Esophagus muscularis mucosa (tissue), 4 donors: ENCODE results near the gene KCTD14. TPM values are rescaled to one million over a fixed set of nuclear protein-coding genes. Genes with fewer than 3 reads are reported as not detected.
"Not testable (repeated sequence)": the region's sequence is repeated elsewhere in the genome, so short reads cannot be mapped to it uniquely, and the experiment has no call there.

ENCODE experiments used
- DNase-seq: peaks from one replicate; pipeline ENCODE4 v3.0.0-alpha.2; 2017; ENCODE audit errors: extremely low spot score
- H3K27ac ChIP-seq, 4 donors: fragments of 200-600 bp; sonication (generic); replicated peaks in 1 of 4; 1 replicate in 3 of 4; 2 replicates in 1 of 4; pipeline ENCODE4 v1.5.1; 2016 to 2019; ENCODE audit warnings: mild to moderate bottlenecking in 1 of 4
- H3K27me3 ChIP-seq, 4 donors: fragments of 200-600 bp; sonication (generic); one replicate each; pipeline versions ENCODE4 v1.5.1 to v1.6.0; 2016 to 2019
- H3K36me3 ChIP-seq, 4 donors: fragments of 200-600 bp; sonication (generic); one replicate each; pipeline ENCODE4 v1.5.1; 2016 to 2019
- H3K4me1 ChIP-seq, 4 donors: fragments of 200-600 bp; sonication (generic); one replicate each; pipeline ENCODE4 v1.5.1; 2016 to 2019
- H3K4me3 ChIP-seq, 4 donors: fragments of 200-600 bp; sonication (generic); 1 replicate in 2 of 4; 2 replicates in 2 of 4; pipeline ENCODE4 v1.5.1; 2016 to 2019; ENCODE audit warnings: mild to moderate bottlenecking in 4 of 4, moderate library complexity in 1 of 4
- H3K9me3 ChIP-seq, 4 donors: fragments of 200-600 bp; sonication (generic); 1 replicate in 3 of 4; 2 replicates in 1 of 4; pipeline ENCODE4 v1.5.1; 2016 to 2019
- EP300 ChIP-seq: sonication (generic); formaldehyde crosslinking; IDR thresholded peaks from one replicate; pipeline ENCODE4 v1.6.1; 2017; ENCODE audit warnings: antibody characterized with exemption
- POLR2A ChIP-seq: fragments of 450-650 bp; IDR thresholded peaks from one replicate; pipeline ENCODE4 v1.6.1; 2017; ENCODE audit warnings: antibody characterized with exemption, moderate library complexity, mild to moderate bottlenecking, low read depth
- POLR2AphosphoS5 ChIP-seq, 2 donors: sonication (generic); formaldehyde crosslinking; IDR thresholded peaks; one replicate each; pipeline ENCODE4 v1.6.1; 2017; ENCODE audit warnings: antibody characterized with exemption in 2 of 2
- WGBS: methylation state at CpG from one replicate; pipeline ENCODE4 v1.1.5; 2018; 5-methylcytosine and 5-hydroxymethylcytosine counted together
- intact Hi-C: fragments of 100-400 bp; cut with DNase I; formaldehyde crosslinking; loops from one replicate; pipeline ENCODE4 v1.15.1; 2023
- total RNA-seq, 4 donors: library from RNA; depleted of rRNA; stranded (reverse); fragments of >200 nt; gene quantifications; one replicate each; pipeline versions ENCODE4 v1.1.0 to v1.2.1, GENCODE V29; 2016
- TF ChIP-seq, protein P1 (sequence below), 3 experiments: fragments of 200-600 bp in 2 of 3; fragments of 450-650 bp in 1 of 3; sonication (generic) in 2 of 3; IDR thresholded peaks; one replicate each; pipeline ENCODE4 v1.5.1; 2017 to 2019; ENCODE audit warnings: antibody characterized with exemption in 3 of 3, mild to moderate bottlenecking in 2 of 3, moderate library complexity in 1 of 3

Gene KCTD14
- total RNA-seq, 4 donors from 2014 or later = 0.83 to 2.6 (median 1.3) TPM

- Histone ChIP-seq H3K27me3 (no peaks in the 10 kb centered on the region), H3K36me3 (no peaks in the 10 kb centered on the region), H3K4me3 (no peak overlapping the region), H3K4me1 (peaks cover 7 to 9% (median 8%) of the 10 kb centered on the region in 4 donors), H3K9me3 (no peaks in the 10 kb centered on the region), H3K27ac (no peak overlapping the region)
- 97% methylated on average over 8 of the region's 8 CpGs for WGBS
- TF ChIP-seq EP300 (no peak), POLR2A (no peak), POLR2AphosphoS5 (IDR thresholded peaks at IDR 0.05) (no peak)
- TF ChIP-seq, protein P1, sequence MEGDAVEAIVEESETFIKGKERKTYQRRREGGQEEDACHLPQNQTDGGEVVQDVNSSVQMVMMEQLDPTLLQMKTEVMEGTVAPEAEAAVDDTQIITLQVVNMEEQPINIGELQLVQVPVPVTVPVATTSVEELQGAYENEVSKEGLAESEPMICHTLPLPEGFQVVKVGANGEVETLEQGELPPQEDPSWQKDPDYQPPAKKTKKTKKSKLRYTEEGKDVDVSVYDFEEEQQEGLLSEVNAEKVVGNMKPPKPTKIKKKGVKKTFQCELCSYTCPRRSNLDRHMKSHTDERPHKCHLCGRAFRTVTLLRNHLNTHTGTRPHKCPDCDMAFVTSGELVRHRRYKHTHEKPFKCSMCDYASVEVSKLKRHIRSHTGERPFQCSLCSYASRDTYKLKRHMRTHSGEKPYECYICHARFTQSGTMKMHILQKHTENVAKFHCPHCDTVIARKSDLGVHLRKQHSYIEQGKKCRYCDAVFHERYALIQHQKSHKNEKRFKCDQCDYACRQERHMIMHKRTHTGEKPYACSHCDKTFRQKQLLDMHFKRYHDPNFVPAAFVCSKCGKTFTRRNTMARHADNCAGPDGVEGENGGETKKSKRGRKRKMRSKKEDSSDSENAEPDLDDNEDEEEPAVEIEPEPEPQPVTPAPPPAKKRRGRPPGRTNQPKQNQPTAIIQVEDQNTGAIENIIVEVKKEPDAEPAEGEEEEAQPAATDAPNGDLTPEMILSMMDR (IDR thresholded peaks at IDR 0.05) = no peak
- no peak for DNase-seq
- intact Hi-C loops = no loop called here
Observed at GRCh38 chr11:78060533-78060932, 37.5 kb upstream of the KCTD14 start.

DNA sequence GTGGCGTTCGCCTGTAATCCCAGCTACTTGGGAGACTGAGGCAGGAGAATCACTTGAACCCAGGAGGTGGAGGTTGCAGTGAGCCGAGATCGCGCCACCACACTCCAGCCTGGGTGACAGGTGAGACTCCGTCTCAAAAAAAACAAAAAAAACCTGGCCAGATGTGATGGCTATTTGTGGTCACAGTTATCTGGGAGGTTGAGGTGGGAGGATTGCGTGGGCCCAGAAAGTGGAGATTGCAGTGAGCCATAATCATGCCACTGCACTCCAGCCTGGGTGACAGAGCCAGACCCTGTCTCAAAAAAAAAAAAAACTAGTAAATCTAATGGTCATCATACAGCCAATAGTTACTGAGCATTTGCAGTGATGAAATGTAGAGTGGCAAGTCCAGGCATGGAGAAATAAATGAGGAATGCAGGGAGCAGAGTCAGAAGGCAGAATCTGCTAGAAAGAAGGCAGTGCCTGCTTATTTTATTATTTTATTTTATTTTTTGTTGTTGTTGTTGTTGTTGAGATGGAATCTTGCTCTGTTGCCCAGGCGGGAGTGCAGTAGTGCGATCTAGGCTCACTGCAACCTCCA, 36.8 kb upstream of the KCTD14 start:
- H3K36me3 ChIP-seq, H3K27me3 ChIP-seq, intact Hi-C loops, H3K27ac ChIP-seq, H3K9me3 ChIP-seq, H3K4me3 ChIP-seq, DNase-seq, H3K4me1 ChIP-seq: not testable (repeated sequence)
- WGBS = 95% methylated on average over 9 of the region's 9 CpGs

DNA sequence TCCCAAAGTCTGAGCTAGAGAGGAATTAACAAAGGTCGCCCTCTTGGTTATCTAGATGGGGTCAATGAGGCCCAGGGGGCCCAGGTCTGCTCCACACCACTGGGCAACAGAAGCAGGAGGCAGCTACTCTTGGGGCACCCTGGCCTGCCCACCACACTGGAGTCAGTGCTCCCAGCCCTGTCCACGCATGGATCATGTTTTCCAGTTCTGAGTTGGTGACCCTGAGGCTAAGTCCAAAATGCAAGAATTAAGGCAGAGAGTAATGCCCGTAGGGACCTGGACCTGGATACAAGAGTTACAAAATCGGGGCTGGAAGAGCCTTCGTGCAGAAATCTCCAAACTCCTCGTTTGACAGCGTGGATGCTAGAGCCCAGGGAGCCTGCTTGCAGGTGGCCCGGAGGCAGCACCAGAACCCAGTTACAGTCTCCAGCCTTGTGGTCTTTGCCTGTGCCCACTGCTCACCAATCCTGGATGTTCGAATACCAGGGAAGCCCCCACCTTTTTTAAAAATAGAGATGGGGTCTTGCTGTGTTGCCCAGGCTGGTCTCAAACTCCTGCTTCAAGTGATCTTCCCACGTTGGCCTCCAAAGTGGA, 34.5 kb upstream of the KCTD14 start:
- intact Hi-C loops = no loop called here
- Histone ChIP-seq H3K27ac (no peak overlapping the region), H3K36me3 (no peaks in the 10 kb centered on the region), H3K4me1 (peaks cover 7 to 9% (median 8%) of the 10 kb centered on the region in 4 donors), H3K27me3 (no peaks in the 10 kb centered on the region), H3K4me3 (no peak overlapping the region), H3K9me3 (no peaks in the 10 kb centered on the region)
- TF ChIP-seq EP300 (no peak), POLR2AphosphoS5 (IDR thresholded peaks at IDR 0.05) (no peak), POLR2A (no peak)
- TF ChIP-seq, protein P1 (IDR thresholded peaks at IDR 0.05) = no peak
- DNase-seq = no peak
- WGBS = 93% methylated on average over 7 of the region's 10 CpGs

DNA sequence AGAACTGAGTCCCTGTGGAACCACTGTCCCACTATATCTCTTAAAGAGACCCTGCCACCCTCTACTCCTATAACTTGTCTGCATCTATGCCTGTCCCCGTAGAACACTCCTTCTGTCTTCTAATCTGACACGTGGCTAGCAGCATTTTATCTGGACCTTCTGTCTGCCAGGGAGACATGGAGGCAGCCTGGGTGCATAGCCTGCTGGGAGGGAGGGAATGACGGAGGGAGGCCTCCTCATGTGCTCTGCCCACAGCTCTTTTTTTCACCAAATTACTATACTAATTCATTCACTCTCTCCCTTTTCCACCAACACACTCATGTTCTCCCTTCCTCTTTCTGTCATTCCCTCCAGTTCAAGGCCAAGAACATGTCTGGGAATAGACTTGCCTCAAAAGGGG, 33.0 kb upstream of the KCTD14 start:
- intact Hi-C loops = no loop called here
- TF ChIP-seq POLR2A (no peak), POLR2AphosphoS5 (IDR thresholded peaks at IDR 0.05) (no peak), EP300 (no peak)
- TF ChIP-seq, protein P1 (IDR thresholded peaks at IDR 0.05) = no peak
- no peaks in the 10 kb centered on the region for H3K36me3 ChIP-seq
- DNase-seq = no peak
- H3K4me1 ChIP-seq = peaks cover 0 to 5% (median 3%) of the 10 kb centered on the region in 4 donors
- no peak overlapping the region for H3K4me3 ChIP-seq
- H3K27me3 ChIP-seq = no peaks in the 10 kb centered on the region
- no peak overlapping the region for H3K27ac ChIP-seq
- H3K9me3 ChIP-seq = no peaks in the 10 kb centered on the region
- 76% methylated on average over 3 of the region's 3 CpGs for WGBS

DNA sequence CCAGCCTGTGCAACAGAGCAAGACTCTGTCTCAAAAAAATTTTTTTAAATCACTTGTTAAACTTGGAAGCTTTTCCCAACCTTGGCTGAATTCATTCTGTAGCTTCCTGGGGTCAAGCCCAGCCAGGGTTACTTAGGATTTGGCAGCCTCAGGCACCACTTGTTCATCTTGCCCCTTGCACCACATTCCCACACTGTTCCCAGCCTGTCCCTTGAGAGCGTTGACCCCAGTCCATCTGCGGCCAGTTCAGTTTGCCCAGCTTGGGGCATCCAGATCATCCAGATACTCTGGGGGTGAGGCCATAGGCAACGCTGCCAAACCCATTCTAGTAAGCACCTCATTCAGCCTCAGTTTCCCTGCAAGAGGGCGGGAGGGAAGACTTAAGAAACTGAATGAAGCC, 31.9 kb upstream of the KCTD14 start:
- no peak overlapping the region for H3K27ac ChIP-seq
- H3K4me1 ChIP-seq = no peaks in the 10 kb centered on the region
- no peak for DNase-seq
- 95% methylated on average over 4 of the region's 4 CpGs for WGBS
- no peaks in the 10 kb centered on the region for H3K36me3 ChIP-seq
- TF ChIP-seq POLR2AphosphoS5 (IDR thresholded peaks at IDR 0.05) = no peak
- TF ChIP-seq, protein P1 (IDR thresholded peaks at IDR 0.05) = no peak
- no peak for TF ChIP-seq POLR2A
- no peak for TF ChIP-seq EP300
- H3K4me3 ChIP-seq = no peak overlapping the region
- H3K9me3 ChIP-seq = no peaks in the 10 kb centered on the region
- intact Hi-C loops = no loop called here
- H3K27me3 ChIP-seq = no peaks in the 10 kb centered on the region
